Mesenchymal stem cell (in vitro differentiated cells and primary cell): ENCODE results near the gene NFE2L2.

Experiments
- DNase-seq: peaks from one replicate; pipeline ENCODE4 v3.0.0-alpha.2; 2013
- H2AFZ ChIP-seq: one replicate; pipeline ENCODE4 v1.6.1; 2013; ENCODE audit warnings: low read depth, mild to moderate bottlenecking, control low read depth, inconsistent platforms, low read length, moderate library complexity
- H2AK5ac ChIP-seq: 2 replicates; pipeline ENCODE4 v1.6.1; 2013; ENCODE audit warnings: low read length, moderate library complexity, mild to moderate bottlenecking, inconsistent platforms; ENCODE audit not compliant: severe bottlenecking
- H2BK120ac ChIP-seq: one replicate; pipeline ENCODE4 v1.6.1; 2013; ENCODE audit warnings: low read depth, mild to moderate bottlenecking, inconsistent platforms, low read length, moderate library complexity
- H2BK12ac ChIP-seq, 2 experiments: one replicate each; pipeline ENCODE4 v1.6.1; 2013; ENCODE audit warnings: inconsistent platforms in 2 of 2, low read length in 2 of 2, mild to moderate bottlenecking in 2 of 2, moderate library complexity in 2 of 2, control low read depth in 1 of 2
- H2BK15ac ChIP-seq: one replicate; pipeline ENCODE4 v1.6.1; 2013; ENCODE audit warnings: mild to moderate bottlenecking, low read depth, inconsistent platforms; ENCODE audit not compliant: poor library complexity, severe bottlenecking
- H2BK5ac ChIP-seq: 2 replicates; pipeline ENCODE4 v1.6.1; 2013; ENCODE audit warnings: low read depth, mild to moderate bottlenecking, low read length, control low read depth, inconsistent platforms; ENCODE audit not compliant: poor library complexity, severe bottlenecking
- H3K14ac ChIP-seq, 2 experiments: one replicate each; pipeline ENCODE4 v1.6.1; 2013; ENCODE audit warnings: inconsistent platforms in 2 of 2, low read length in 2 of 2, control low read depth in 1 of 2, mild to moderate bottlenecking in 1 of 2, moderate library complexity in 1 of 2
- H3K18ac ChIP-seq, 2 experiments: one replicate each; pipeline ENCODE4 v1.6.1; 2013; ENCODE audit warnings: inconsistent platforms in 2 of 2, low read length in 2 of 2, control low read depth in 1 of 2, low read depth in 1 of 2, mild to moderate bottlenecking in 1 of 2
- H3K23ac ChIP-seq, 2 experiments: one replicate each; pipeline ENCODE4 v1.6.1; 2013; ENCODE audit warnings: inconsistent platforms in 2 of 2, low read length in 2 of 2, mild to moderate bottlenecking in 2 of 2, moderate library complexity in 2 of 2, control low read depth in 1 of 2
- H3K27ac ChIP-seq: 2 replicates; pipeline ENCODE4 v1.5.1; 2013; ENCODE audit warnings: mild to moderate bottlenecking, moderate library complexity, low read length, control low read depth, inconsistent platforms; ENCODE audit not compliant: poor library complexity, severe bottlenecking
- H3K27me3 ChIP-seq, 2 experiments: 2 replicates each; pipeline versions ENCODE4 v1.6.1 to v1.7.0; 2013; ENCODE audit warnings: low read length in 2 of 2, mild to moderate bottlenecking in 2 of 2, moderate library complexity in 2 of 2, control low read depth in 1 of 2, inconsistent platforms in 1 of 2; ENCODE audit not compliant: control insufficient read depth in 1 of 2, insufficient read depth in 1 of 2
- H3K36me3 ChIP-seq, 2 experiments: 2 replicates each; pipeline versions ENCODE4 v1.6.1 to v1.7.0; 2013; ENCODE audit warnings: low read length in 2 of 2, control low read depth in 1 of 2, inconsistent platforms in 1 of 2, low read depth in 1 of 2, mild to moderate bottlenecking in 1 of 2; ENCODE audit not compliant: insufficient read depth in 2 of 2, control insufficient read depth in 1 of 2
- H3K4ac ChIP-seq, 2 experiments: one replicate each; pipeline ENCODE4 v1.6.1; 2013; ENCODE audit warnings: inconsistent platforms in 2 of 2, low read length in 2 of 2, mild to moderate bottlenecking in 2 of 2, moderate library complexity in 2 of 2, control low read depth in 1 of 2, low read depth in 1 of 2
- H3K4me1 ChIP-seq: 2 replicates; pipeline ENCODE4 v1.6.1; 2013; ENCODE audit warnings: low read depth, low read length, control low read depth; ENCODE audit not compliant: control insufficient read depth, insufficient read depth
- H3K4me2 ChIP-seq: 2 replicates; pipeline ENCODE4 v1.6.1; 2013; ENCODE audit warnings: low read length, mild to moderate bottlenecking, inconsistent platforms; ENCODE audit not compliant: poor library complexity, severe bottlenecking
- H3K4me3 ChIP-seq, 2 experiments: 2 replicates each; pipeline versions ENCODE4 v1.5.1 to v1.7.0; 2013; ENCODE audit warnings: low read length in 2 of 2, mild to moderate bottlenecking in 2 of 2, control low read depth in 1 of 2, low read depth in 1 of 2; ENCODE audit not compliant: insufficient read depth in 1 of 2
- H3K79me1 ChIP-seq: replicated peaks from 2 replicates; pipeline ENCODE4 v1.6.1; 2013; ENCODE audit warnings: mild to moderate bottlenecking, control low read depth, low read length, inconsistent platforms; ENCODE audit not compliant: poor library complexity, severe bottlenecking
- H3K9ac ChIP-seq: 2 replicates; pipeline ENCODE4 v1.7.0; 2013; ENCODE audit warnings: mild to moderate bottlenecking, low read length, moderate library complexity
- H3K9me3 ChIP-seq: 2 replicates; pipeline ENCODE4 v1.7.0; 2013; ENCODE audit warnings: mild to moderate bottlenecking, low read length; ENCODE audit not compliant: control insufficient read depth
- H4K8ac ChIP-seq: one replicate; pipeline ENCODE4 v1.6.1; 2013; ENCODE audit warnings: inconsistent platforms, mild to moderate bottlenecking, low read length, moderate library complexity
- H4K91ac ChIP-seq: one replicate; pipeline ENCODE4 v1.6.1; 2013; ENCODE audit warnings: mild to moderate bottlenecking, low read length, inconsistent platforms
- WGBS: methylation state at CpG from one replicate; pipeline ENCODE4 v1.1.7; 2013; ENCODE audit warnings: mixed read lengths; 5-methylcytosine and 5-hydroxymethylcytosine counted together

Gene NFE2L2

DNA sequence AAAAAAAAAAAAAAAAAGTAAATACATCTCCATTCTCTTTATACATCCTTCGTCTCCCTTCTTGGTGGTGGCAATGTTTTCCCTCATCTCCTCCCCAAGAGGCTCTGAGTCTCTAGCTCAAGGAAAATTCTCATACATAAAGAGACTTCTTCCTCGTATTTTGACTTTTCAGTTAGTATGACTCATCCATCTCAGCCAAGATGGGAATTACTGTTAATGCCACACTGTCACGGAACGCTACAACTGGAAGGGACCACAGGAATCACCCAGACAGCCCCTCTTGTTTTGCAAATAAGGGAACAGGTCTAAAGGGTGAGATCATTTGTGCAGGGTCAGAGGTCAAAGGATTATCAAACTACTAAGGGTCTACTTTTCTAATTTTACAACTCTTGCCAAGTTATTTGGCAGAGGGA lies 19.5 kb downstream of the NFE2L2 start:
- Histone ChIP-seq H4K8ac (no peak overlapping the region), H3K4ac (no peak overlapping the region), H2AK5ac (no peak overlapping the region), H3K9me3 (no peaks in the 10 kb centered on the region), H2BK12ac (no peak overlapping the region), H3K4me1 (peaks cover 19% of the 10 kb centered on the region), H3K14ac (no peak overlapping the region), H3K4me3 (peak overlapping the region in 1 of 2 experiments; percentile 7), H3K79me1 (no peaks in the 10 kb centered on the region), H3K27ac (peak overlapping the region; percentile 5), H3K23ac (no peak overlapping the region), H2BK15ac (no peak overlapping the region), H3K27me3 (no peaks in the 10 kb centered on the region), H3K9ac (peak overlapping the region; percentile 23), H2BK120ac (no peak overlapping the region), H3K4me2 (no peak overlapping the region), H2AFZ (no peak overlapping the region), H4K91ac (no peak overlapping the region), H3K18ac (no peak overlapping the region), H3K36me3 (peaks cover 3 to 23% of the 10 kb centered on the region in 2 experiments), H2BK5ac (no peak overlapping the region)
- peak; percentile 98 for DNase-seq
- WGBS = 0% methylated on average over 4 of the region's 4 CpGs

GRCh38 chr2:177244244-177244771 lies 20.2 kb downstream of the NFE2L2 start:
- Histone ChIP-seq H3K4ac (peak overlapping the region in 1 of 2 experiments; percentile 29), H3K9ac (peak overlapping the region; percentile 1), H2BK120ac (no peak overlapping the region), H3K79me1 (no peaks in the 10 kb centered on the region), H2AK5ac (peak overlapping the region; percentile 16), H2AFZ (no peak overlapping the region), H3K4me3 (no peak overlapping the region), H3K9me3 (no peaks in the 10 kb centered on the region), H3K23ac (no peak overlapping the region), H4K8ac (no peak overlapping the region), H3K27me3 (no peaks in the 10 kb centered on the region), H4K91ac (no peak overlapping the region), H3K14ac (no peak overlapping the region), H3K4me2 (no peak overlapping the region), H3K4me1 (peaks cover 22% of the 10 kb centered on the region), H2BK15ac (peak overlapping the region; percentile 65), H3K18ac (peak overlapping the region; percentile 6 to 54), H3K36me3 (peaks cover 3 to 20% of the 10 kb centered on the region in 2 experiments), H2BK5ac (no peak overlapping the region), H2BK12ac (no peak overlapping the region), H3K27ac (peak overlapping the region; percentile 15)
- WGBS = 95% methylated on average over 6 of the region's 6 CpGs
- DNase-seq = no peak

DNA sequence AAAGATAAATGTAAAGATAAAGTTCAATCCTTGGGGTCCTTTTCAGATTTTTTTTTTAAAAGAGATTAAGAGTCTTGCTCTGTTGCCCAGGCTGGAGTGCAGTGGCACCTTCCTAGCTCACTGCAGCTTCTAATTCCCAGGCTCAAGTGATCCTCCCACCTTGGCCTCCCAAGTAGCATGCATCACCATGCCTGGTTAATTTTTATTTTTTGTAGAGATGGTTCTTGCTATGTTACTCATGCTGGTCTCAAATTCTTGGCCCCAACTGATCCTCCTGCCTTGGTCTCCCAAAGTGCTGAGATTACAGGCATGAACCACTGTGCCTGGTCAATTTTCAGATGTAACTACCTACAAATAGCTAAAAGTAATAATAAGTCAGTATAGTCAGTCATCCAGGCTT lies 21.1 kb downstream of the NFE2L2 start:
- Histone ChIP-seq H2BK15ac (no peak overlapping the region), H3K14ac (no peak overlapping the region), H3K79me1 (no peaks in the 10 kb centered on the region), H2BK120ac (no peak overlapping the region), H4K8ac (no peak overlapping the region), H2BK12ac (no peak overlapping the region), H2BK5ac (no peak overlapping the region), H4K91ac (no peak overlapping the region), H2AFZ (no peak overlapping the region), H3K27ac (peak overlapping the region; percentile 92), H3K27me3 (no peaks in the 10 kb centered on the region), H3K4me1 (peaks cover 20% of the 10 kb centered on the region), H3K9ac (peak overlapping the region; percentile 87), H3K18ac (peak overlapping the region in 1 of 2 experiments; percentile 80), H3K36me3 (peaks cover 3 to 15% of the 10 kb centered on the region in 2 experiments), H2AK5ac (peak overlapping the region; percentile 42), H3K23ac (no peak overlapping the region), H3K4me2 (no peak overlapping the region), H3K9me3 (no peaks in the 10 kb centered on the region), H3K4ac (peak overlapping the region in 1 of 2 experiments; percentile 39), H3K4me3 (peak overlapping the region in 1 of 2 experiments; percentile 45)
- no peak for DNase-seq

GRCh38 chr2:177243073-177243472 lies 21.5 kb downstream of the NFE2L2 start:
- Histone ChIP-seq H2AFZ (no peak overlapping the region), H2BK12ac (peak overlapping the region in 1 of 2 experiments; percentile 98), H4K91ac (peak overlapping the region; percentile 8), H2BK15ac (peak overlapping the region; percentile 1), H3K23ac (peak overlapping the region in 1 of 2 experiments; percentile 93), H4K8ac (no peak overlapping the region), H3K27me3 (no peaks in the 10 kb centered on the region), H3K9ac (peak overlapping the region; percentile 87), H3K9me3 (no peaks in the 10 kb centered on the region), H2BK5ac (peak overlapping the region; percentile 15), H3K4me1 (peaks cover 20% of the 10 kb centered on the region), H3K4ac (peak overlapping the region; percentile 39 to 97), H2BK120ac (no peak overlapping the region), H3K18ac (peak overlapping the region; percentile 2 to 87), H3K4me3 (peak overlapping the region in 1 of 2 experiments; percentile 45), H2AK5ac (peak overlapping the region; percentile 42), H3K36me3 (peaks cover 0 to 13% of the 10 kb centered on the region in 2 experiments), H3K4me2 (no peak overlapping the region), H3K27ac (peak overlapping the region; percentile 92), H3K14ac (peak overlapping the region in 1 of 2 experiments; percentile 95), H3K79me1 (no peaks in the 10 kb centered on the region)
- no peak for DNase-seq
- WGBS = 92% methylated on average over 2 of the region's 3 CpGs
